A549 (cell line): ENCODE results near the gene CDYL2.

ENCODE experiments used
- BHLHE40 ChIP-seq: IDR thresholded peaks from 2 replicates; pipeline ENCODE4 v1.6.1; 2012; ENCODE audit warnings: low read depth, low read length, inconsistent platforms
- EP300 ChIP-seq, 2 experiments: fragments of >200 bp; sonication (Bioruptor Twin); formaldehyde crosslinking; IDR thresholded peaks; 2 replicates in 1 of 2; 3 replicates in 1 of 2; pipeline ENCODE4 v1.6.1; 2016 to 2017
- FOSL2 ChIP-seq, 2 experiments: fragments of 450-650 bp in 1 of 2; fragments of >200 bp in 1 of 2; sonication (Bioruptor Twin) in 1 of 2; formaldehyde crosslinking; IDR thresholded peaks; 2 replicates each; pipeline versions ENCODE4 v1.5.0 to v1.6.1; 2016 to 2020; ENCODE audit warnings: mild to moderate bottlenecking in 1 of 2, moderate library complexity in 1 of 2
- FOXS1 ChIP-seq: fragments of 250-450 bp; sonication (Bioruptor Pico); IDR thresholded peaks from 2 replicates; pipeline ENCODE4 v1.5.0; 2020; ENCODE audit warnings: mild to moderate bottlenecking, moderate library complexity
- JUN ChIP-seq, 2 experiments: fragments of >200 bp; sonication (Bioruptor Twin); formaldehyde crosslinking; IDR thresholded peaks; 2 replicates in 1 of 2; 3 replicates in 1 of 2; pipeline ENCODE4 v1.6.1; 2016 to 2017
- MAFK ChIP-seq: fragments of 450-650 bp; IDR thresholded peaks from 2 replicates; pipeline ENCODE4 v1.6.1; 2014; ENCODE audit not compliant: partially characterized antibody
- NPAS2 ChIP-seq: fragments of 250-450 bp; sonication (Bioruptor Pico); IDR thresholded peaks from 2 replicates; pipeline ENCODE4 v1.8.0; 2022; ENCODE audit warnings: mild to moderate bottlenecking, moderate library complexity, borderline replicate concordance
- NR3C1 ChIP-seq: fragments of >200 bp; sonication (Bioruptor Twin); formaldehyde crosslinking; IDR thresholded peaks from 3 replicates; pipeline ENCODE4 v1.6.1; 2017
- POLR2A ChIP-seq: IDR thresholded peaks from 2 replicates; pipeline ENCODE4 v1.6.1; 2012; ENCODE audit warnings: mild to moderate bottlenecking, low read length
- RFX5 ChIP-seq: fragments of 450-650 bp; IDR thresholded peaks from 2 replicates; pipeline ENCODE4 v1.7.1; 2014; ENCODE audit warnings: antibody characterized with exemption, mild to moderate bottlenecking, moderate library complexity
- TF ChIP-seq, protein P1 (sequence below): fragments of >200 bp; sonication (Bioruptor Twin); formaldehyde crosslinking; IDR thresholded peaks from 3 replicates; pipeline ENCODE4 v1.5.1; 2016
- TF ChIP-seq, protein P2 (sequence below): IDR thresholded peaks from 2 replicates; pipeline ENCODE4 v1.6.1; 2012

DNA sequence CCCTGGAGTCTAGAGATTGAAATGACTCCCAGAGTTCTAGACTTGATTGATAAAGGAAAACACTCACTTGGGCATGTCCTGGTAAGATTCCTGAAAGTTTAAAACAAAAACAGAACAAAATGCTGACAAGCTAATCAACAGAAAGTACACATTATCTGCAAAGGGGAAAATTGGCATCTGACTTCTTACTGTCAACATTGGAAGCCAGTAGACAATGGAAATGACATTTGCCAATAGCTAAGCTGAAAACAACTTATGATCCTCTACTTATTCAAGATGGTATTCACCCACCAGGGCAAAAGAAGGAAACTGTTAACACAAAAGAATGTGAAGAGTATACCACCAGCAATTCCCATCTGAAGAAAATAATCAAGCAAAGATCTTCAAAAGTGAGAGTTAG lies 36.8 kb upstream of the CDYL2 start:
- TF ChIP-seq EP300 (IDR thresholded peaks at IDR 0.05) (no peak), POLR2A (no peak), FOXS1 (CRISPR knock-in tag) (no peak), BHLHE40 (no peak), FOSL2 (IDR thresholded peaks at IDR 0.05) (no peak), FOSL2 (CRISPR knock-in tag; IDR thresholded peaks at IDR 0.05) (no peak), MAFK (no peak), JUN (IDR thresholded peaks at IDR 0.05) (no peak), NR3C1 (no peak), NPAS2 (CRISPR knock-in tag) (no peak), RFX5 (no peak)
- TF ChIP-seq, protein P1, sequence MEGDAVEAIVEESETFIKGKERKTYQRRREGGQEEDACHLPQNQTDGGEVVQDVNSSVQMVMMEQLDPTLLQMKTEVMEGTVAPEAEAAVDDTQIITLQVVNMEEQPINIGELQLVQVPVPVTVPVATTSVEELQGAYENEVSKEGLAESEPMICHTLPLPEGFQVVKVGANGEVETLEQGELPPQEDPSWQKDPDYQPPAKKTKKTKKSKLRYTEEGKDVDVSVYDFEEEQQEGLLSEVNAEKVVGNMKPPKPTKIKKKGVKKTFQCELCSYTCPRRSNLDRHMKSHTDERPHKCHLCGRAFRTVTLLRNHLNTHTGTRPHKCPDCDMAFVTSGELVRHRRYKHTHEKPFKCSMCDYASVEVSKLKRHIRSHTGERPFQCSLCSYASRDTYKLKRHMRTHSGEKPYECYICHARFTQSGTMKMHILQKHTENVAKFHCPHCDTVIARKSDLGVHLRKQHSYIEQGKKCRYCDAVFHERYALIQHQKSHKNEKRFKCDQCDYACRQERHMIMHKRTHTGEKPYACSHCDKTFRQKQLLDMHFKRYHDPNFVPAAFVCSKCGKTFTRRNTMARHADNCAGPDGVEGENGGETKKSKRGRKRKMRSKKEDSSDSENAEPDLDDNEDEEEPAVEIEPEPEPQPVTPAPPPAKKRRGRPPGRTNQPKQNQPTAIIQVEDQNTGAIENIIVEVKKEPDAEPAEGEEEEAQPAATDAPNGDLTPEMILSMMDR = no peak
- TF ChIP-seq, protein P2, sequence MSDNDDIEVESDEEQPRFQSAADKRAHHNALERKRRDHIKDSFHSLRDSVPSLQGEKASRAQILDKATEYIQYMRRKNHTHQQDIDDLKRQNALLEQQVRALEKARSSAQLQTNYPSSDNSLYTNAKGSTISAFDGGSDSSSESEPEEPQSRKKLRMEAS = no peak
